ENCODE measurements around the gene COL25A1. TPM values are rescaled to one million over a fixed set of nuclear protein-coding genes. Genes with fewer than 3 reads are reported as not detected.

Gene COL25A1
- total RNA-seq, 1 experiment from 2014 or later: not detected

GRCh38 chr4:109325698-109326097, 23.2 kb upstream of the COL25A1 start:
- H3K36me3 ChIP-seq (ENCODE audit: control insufficient read depth in 1 of 2, insufficient read depth in 2 of 2, low read length in 2 of 2): no peaks in the 10 kb centered on the region
- ChIA-PET POLR2A (no interaction called here), CTCF (no interaction called here)

More at GRCh38 chr4:109325698-109326097, 23.2 kb upstream of the COL25A1 start:
- BruUV-seq (replicated peaks): no TSS peak
- Histone ChIP-seq H3K4me2 (ENCODE audit: low read length) (no peak overlapping the region), H3K27ac (ENCODE audit: low read depth, low read length) (no peak overlapping the region), H3K9me3 (ENCODE audit: control insufficient read depth in 1 of 2, insufficient read depth in 1 of 2, low read depth in 1 of 2, low read length in 2 of 2) (peaks cover 0 to 8% of the 10 kb centered on the region in 2 experiments; a peak in 1 of 4 replicates), H2AFZ (ENCODE audit: low read depth, low read length, poor library complexity, severe bottlenecking) (no peak overlapping the region), H3K79me2 (ENCODE audit: insufficient read depth, low read length) (no peaks in the 10 kb centered on the region), H3K4me1 (ENCODE audit: control insufficient read depth in 1 of 2, insufficient read depth in 2 of 2, low read length in 2 of 2) (no peaks in the 10 kb centered on the region), H3K9me2 (ENCODE audit: insufficient read depth) (no peaks in the 10 kb centered on the region), H3K27me3 (ENCODE audit: insufficient read depth, low read length) (peaks cover 8% of the 10 kb centered on the region; the same call in 1 of the 2 replicates), H3K9ac (ENCODE audit: low read length) (no peak overlapping the region), H4K20me1 (ENCODE audit: insufficient read depth) (no peaks in the 10 kb centered on the region), H3K4me3 (replicated peaks in 1 of 2; ENCODE audit: low read depth in 1 of 2, low read length in 2 of 2) (no peak overlapping the region)
- intact Hi-C loops (cut with micrococcal nuclease): no loop called here
- no peak for TF ChIP-seq REST (IDR thresholded peaks at IDR 0.05; ENCODE audit: low read depth)
- no peak for TF ChIP-seq RAD21 (IDR thresholded peaks at IDR 0.05; ENCODE audit: low read depth)
- no peak for TF ChIP-seq ZBTB33 (IDR thresholded peaks at IDR 0.05; ENCODE audit: extremely low read depth, insufficient replicate concordance, low read length)
- no peak for DNase-seq (ENCODE audit: low read depth, low spot score)
- RAD21 ChIA-PET (ENCODE audit: low non-redundant PET in 1 of 2, low total read pairs in 2 of 2, uncharacterized antibody in 2 of 2, unreplicated experiment in 2 of 2): no interaction called here
- ATAC-seq: no peak
